GM11168 (cell line): Measurements from ENCODE around the gene KIAA0930.
"Not testable (repeated sequence)": the region's sequence is repeated elsewhere in the genome, so short reads cannot be mapped to it uniquely, and the experiment has no call there.

Source experiments
- in situ Hi-C: fragments of 300-500 bp; cut with MboI; formaldehyde crosslinking; loops from one replicate; pipeline ENCODE4 v1.12.0; 2022; ENCODE audit warnings: low sequenced_read_pairs; ENCODE audit not compliant: unreplicated experiment

KIAA0930 gene

GRCh38 chr22:45240810-45241631 is at the start of gene KIAA0930:
Gene KIAA0930, minus strand, starts transcription at chr22:45240894. Its CDS starts 191 bp downstream, at chr22:45240703.
- in situ Hi-C loops: no loop called here

GRCh38 chr22:45286854-45287551 is 46.3 kb upstream of the KIAA0930 start:
- in situ Hi-C loops: no loop called here

GRCh38 chr22:45285263-45286058 is 44.8 kb upstream of the KIAA0930 start:
- in situ Hi-C loops: no loop called here

GRCh38 chr22:45284705-45285262 is 44.1 kb upstream of the KIAA0930 start, which contains the start of gene UPK3A:
Gene UPK3A, plus strand, starts transcription at chr22:45284949. Its CDS starts 65 bp downstream, at chr22:45285014.
- in situ Hi-C loops: no loop called here

- in situ Hi-C loops: no loop called here
Observed at GRCh38 chr22:45281010-45281409, 40.3 kb upstream of the KIAA0930 start.

GRCh38 chr22:45280587-45280980 is 39.9 kb upstream of the KIAA0930 start:
- in situ Hi-C loops: no loop called here

GRCh38 chr22:45278125-45278524 is 37.4 kb upstream of the KIAA0930 start:
- in situ Hi-C loops: no loop called here

GRCh38 chr22:45277720-45278119 is 37.0 kb upstream of the KIAA0930 start:
- in situ Hi-C loops: not testable (repeated sequence)

- in situ Hi-C loops: no loop called here
Observed at GRCh38 chr22:45276507-45277105, 35.9 kb upstream of the KIAA0930 start.

GRCh38 chr22:45273452-45274075 is 32.9 kb upstream of the KIAA0930 start:
- in situ Hi-C loops: no loop called here

GRCh38 chr22:45272498-45272897 is 31.8 kb upstream of the KIAA0930 start:
- in situ Hi-C loops: no loop called here

GRCh38 chr22:45271667-45272201 is 31.0 kb upstream of the KIAA0930 start:
- in situ Hi-C loops: no loop called here

- in situ Hi-C loops: no loop called here
Observed at GRCh38 chr22:45270095-45271020, 29.7 kb upstream of the KIAA0930 start.

GRCh38 chr22:45268958-45269844 is 28.5 kb upstream of the KIAA0930 start:
- in situ Hi-C loops: loop anchor here (5.0 kb wide), 1 partner anchor 153 kb away; no protein-coding TSS in a partner anchor

GRCh38 chr22:45268167-45268957 is 27.7 kb upstream of the KIAA0930 start:
- in situ Hi-C loops: loop anchor here (5.0 kb wide), 1 partner anchor 154 kb away; no protein-coding TSS in a partner anchor

- in situ Hi-C loops: loop anchor here (5.0 kb wide), 1 partner anchor 157 kb away; no protein-coding TSS in a partner anchor
Observed at GRCh38 chr22:45265535-45265934, 24.8 kb upstream of the KIAA0930 start.
